ENCODE data around the gene ASAH2.
"Not testable (repeated sequence)": the region's sequence is repeated elsewhere in the genome, so short reads cannot be mapped to it uniquely, and the experiment has no call there.

The ASAH2 gene

DNA sequence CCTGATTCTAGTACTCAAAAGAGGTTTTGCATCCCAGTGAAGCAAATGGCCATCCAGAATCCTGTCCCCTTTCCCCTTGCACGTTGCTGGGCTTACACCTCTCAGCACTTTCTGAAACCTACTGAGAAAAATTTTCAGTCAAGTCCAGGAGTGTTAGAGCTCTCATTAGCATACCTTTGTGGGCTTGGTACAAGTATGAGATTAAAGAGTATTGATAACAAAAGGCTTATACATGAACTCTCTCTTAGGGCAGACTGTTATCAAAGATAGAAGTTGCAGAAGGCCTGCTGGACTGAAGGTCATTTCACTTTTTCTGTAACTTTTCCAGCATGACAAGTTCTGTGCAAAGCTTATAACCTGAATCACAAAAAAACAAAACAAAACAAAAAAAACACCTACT, at the start of gene ASAH2:
TSS of gene ASAH2 (minus strand) at position 123 of the 400 bp plus-strand sequence. CDS start 2,906 bp downstream, outside the sequence.
- H3K4me3 ChIP-seq (ENCODE audit: low read depth, low read length): no peak within 1 kb of the TSS

DNA sequence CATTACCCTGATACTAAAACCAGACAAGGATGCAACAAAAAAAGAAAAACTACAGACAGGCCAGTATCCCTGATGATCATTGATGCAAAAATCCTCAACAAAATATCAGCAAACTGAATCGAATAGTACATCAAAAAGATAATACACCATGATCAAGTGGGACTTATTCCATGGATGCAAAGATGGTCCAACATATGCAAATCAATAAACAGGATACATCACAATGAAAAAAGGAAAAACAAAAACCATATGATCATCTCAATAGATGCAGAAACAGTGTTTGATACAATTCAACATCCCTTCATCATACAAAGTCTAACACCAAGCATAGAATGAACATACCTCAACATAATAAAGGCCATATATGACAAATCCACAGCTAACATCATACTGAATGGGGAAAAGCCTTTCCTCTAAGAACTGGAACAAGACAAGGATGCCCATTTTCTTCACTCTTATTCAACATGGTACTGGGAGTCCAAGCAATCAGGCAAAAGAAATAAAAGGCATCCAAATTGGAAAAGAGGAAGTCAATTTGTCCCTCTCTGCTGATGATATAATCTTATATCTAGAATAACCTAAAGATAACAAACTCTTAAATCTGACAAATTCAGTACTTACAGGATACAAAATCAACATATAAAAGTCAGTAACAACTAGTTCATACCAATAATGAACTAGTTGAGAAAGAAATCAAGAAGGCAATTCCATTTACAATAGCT, 48.8 kb upstream of the ASAH2 start:
- no peak overlapping the region for H3K4me3 ChIP-seq (ENCODE audit: low read depth, low read length)

DNA sequence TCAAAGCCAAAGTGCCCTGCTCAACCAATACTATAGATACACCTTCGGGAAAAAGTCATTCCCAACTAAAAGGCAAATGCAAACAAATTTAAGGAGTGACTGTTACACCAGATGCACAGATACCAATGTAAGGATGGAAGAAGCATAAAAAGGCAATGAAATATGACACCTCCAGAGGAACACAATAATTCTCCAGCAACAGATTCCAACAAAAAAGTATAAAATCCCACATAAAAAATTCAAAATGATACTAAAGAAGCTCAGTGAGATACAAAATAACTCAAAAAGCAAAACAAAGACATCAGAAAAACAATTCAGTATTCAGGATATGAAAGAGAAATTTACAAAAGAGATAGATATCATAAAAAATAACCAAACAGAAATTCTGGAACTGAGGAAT, 44.1 kb upstream of the ASAH2 start:
- H3K4me3 ChIP-seq (ENCODE audit: low read depth, low read length): no peak overlapping the region

DNA sequence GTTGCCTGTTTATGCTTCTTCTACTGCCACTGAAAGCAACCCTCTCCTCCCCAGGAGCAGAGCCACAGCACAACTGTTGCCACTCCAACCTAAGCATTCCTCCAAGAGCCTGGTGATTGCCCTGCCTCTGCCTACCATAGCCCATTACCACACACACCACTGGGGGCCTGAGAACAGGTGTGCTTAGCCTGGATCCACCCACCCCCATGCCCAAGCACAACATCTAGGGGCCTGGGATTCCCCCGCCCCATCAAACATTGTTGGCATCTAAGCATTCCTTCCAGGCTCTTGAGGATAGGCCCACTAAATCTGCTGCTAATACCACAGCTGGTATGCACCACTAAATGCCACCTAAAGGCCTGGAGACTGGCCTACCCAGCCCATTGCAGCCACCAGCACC, 43.3 kb upstream of the ASAH2 start:
- H3K4me3 ChIP-seq (ENCODE audit: low read depth, low read length): no peak overlapping the region

DNA sequence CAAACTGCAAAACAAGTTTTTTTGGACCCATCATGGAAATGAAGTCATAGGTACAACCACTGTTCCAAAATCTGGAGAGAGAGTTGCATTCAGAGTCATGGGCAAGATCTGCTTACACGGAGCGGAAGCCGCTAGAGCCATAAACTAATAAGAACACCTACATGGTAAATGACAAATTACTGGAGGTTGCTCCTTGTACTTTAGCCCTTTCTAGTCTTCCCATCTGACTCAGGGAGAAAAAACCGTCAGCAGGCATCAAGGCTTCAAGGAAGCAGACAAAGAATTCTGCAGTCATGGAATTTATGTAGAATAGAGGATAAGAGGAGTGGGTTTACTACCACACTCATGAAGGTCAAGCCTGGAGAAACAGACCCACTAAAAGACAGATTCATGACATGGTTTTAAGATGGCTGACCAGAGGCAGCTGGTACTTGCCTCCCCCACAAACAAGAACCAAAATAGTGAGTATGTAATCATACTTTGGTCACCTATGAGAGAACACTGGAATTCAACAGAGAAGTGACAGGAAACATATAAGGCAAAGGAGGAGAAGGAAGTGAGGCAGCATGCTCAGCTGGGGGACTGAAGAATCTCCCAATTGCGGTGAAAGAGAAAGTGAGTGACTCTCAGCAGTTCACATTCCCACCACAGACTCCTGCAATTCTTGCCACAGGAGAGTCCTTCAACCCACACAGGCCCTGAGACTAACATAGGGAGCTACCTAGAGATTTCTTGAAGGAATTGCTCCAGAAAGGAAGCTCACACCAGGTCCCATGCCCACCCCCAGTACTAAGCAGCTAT, 42.4 kb upstream of the ASAH2 start:
- no peak overlapping the region for H3K4me3 ChIP-seq (ENCODE audit: low read depth, low read length)

DNA sequence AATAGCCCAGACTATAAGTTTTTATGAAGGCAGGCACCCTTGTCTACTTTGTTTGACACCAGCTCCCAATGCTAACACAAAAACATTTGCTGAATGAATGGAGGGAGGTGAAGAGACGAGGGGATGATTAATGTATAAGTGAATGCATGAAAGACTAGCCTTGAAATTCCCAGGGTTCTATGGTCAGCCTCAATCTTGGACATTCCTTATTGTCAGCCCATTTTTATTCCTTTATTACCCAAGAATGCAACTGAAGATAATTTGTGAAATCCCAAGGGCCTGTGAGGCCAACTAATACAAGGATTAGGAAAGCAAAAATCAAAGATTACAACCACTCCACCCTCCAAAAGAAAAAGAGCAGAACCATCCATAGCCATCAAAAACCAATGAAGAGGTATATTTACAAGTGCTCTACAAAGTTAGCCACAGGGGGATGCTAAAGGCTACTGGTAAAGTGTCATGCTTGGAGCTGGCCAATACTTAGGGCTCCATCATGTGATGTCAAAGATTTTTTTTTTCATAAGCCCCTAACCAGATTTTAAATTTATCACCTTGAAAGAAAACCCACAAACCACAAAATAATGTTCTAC, 40.0 kb upstream of the ASAH2 start:
- H3K4me3 ChIP-seq (ENCODE audit: low read depth, low read length): no peak overlapping the region

DNA sequence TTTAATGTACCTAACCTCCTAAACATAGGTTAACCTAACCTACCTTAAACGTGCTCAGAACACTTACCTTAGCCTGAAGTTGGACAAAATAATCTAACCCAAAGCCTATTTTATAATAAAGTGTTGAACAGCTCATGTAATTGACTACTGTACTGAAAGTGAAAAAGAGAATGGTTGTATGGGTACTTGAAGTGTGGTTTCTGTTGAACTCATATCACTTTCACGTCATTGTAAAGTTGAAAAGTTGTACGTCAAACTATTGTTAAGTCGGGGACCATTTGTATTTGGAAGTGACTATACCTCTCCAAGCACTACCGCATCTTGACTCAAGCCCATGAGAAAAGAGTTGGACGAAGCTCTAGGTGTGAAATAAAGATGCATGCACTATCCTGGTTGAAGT, 37.9 kb upstream of the ASAH2 start:
- no peak overlapping the region for H3K4me3 ChIP-seq (ENCODE audit: low read depth, low read length)

DNA sequence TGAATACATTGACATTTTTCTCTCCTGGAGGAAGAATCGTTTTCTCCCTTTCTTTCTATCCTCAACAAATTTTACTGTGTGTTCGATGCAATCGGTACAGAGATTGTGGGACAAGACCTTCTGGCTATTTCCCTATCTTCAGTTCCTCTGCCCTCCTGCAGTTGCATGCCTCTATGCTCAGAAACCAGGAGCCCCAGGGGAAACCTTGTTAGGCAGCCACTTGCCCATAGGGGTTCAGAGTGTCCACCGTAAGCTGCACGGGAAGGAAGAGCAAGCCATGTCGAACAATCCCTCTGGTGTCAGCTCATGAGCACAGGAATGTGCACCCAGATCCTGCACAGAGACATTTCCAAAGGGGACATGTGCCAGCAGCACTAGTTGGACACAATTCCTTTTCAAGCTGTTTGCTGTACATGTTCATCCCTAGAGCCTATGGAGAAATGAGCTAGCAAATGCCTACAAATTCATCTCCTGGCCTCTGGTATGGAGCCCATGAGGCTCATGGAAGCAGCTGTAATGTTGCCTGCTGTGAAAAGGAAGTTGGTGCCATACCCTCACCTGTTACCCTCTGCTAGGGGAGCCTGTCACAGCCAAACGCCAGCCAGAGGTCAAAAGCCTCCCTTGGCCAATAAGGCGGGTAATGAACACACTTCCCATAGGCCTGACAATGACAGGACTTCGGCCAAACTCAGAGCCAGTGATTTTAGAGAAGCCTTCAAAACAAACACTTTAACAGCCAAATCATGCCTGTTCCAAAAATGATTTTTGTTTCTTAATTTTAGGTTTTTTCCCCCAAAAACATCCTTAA, 35.9 kb upstream of the ASAH2 start:
- no peak overlapping the region for H3K4me3 ChIP-seq (ENCODE audit: low read depth, low read length)

DNA sequence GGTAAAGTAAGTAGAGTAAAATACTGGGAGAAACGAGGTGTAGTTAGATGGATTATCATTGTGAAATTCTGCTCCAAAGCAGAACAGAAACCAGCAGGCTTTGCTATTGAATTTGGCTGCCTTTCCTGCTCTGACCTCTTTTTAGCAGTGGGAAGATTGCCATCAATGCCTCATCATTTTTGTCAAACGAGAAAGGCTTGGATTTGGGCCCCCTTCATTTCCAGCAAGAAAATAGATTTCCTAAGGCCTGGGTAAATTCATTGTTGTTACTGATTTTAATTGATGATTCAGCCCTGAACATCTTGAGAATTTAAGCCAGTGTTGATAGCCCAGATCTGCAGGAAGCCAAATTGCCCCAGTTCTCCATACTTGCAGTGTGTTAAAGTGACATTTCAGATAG, 35.2 kb upstream of the ASAH2 start:
- no peak overlapping the region for H3K4me3 ChIP-seq (ENCODE audit: low read depth, low read length)

DNA sequence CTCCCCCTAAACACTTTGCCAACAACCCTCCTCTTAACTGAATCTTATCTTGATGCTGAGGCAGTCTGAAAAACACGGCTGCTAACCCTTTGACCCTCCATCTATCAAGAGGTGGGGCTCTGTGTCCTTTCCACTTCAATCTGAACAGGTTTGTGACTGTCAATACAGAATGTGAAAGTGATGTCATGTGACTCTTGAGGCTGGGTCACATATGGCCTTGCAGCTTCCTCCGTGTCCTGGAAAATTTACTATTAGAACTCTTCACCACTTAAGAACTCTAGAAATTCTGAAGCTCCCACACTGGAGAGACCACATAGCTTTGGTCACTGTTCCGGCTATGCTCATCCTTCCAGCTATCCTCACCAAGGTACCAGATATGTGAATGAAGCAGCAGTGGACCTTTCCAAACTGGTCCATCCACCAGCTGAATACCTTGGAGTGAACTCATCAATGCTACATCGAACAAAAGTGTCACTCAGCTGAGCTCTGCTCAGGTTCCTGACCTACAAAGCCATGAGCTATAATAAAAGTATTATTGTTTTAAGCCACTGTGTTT, 30.7 kb upstream of the ASAH2 start:
- no peak overlapping the region for H3K4me3 ChIP-seq (ENCODE audit: low read depth, low read length)

DNA sequence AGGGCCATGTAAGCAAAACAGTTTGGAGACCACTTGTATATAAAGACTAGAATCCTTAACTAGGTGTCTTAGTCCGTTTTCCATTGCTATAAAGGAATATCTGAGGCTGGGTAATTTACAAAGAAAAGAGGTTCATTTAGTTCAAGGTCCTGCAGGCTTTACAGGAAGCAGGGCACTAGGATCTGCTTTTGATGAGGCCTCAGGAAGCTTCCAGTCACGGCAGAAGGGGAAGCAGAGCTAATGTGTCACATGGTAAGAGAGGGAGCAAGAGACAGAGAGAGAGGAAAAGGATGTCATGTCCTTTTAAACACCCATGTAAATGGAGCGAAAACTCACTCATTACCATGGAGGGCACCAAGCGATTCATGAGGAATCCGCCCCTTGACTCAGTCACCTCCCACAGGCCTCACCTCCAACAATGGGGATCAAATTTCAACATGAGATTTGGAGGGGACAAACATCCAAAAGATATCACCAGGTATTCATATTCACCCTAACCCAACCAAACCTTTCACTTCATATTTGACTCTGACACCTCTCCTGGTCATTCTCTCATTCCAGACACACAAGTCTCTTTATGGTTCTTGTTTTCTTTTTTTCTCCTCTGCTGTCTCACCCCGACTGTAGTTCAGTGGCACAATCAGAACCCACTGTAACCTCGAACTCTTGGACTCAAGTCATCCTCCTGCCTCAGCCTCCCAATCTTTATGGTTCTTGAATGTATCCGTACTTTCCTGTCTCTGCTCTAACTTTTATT, 30.1 kb upstream of the ASAH2 start:
- H3K4me3 ChIP-seq (ENCODE audit: low read depth, low read length): no peak overlapping the region

DNA sequence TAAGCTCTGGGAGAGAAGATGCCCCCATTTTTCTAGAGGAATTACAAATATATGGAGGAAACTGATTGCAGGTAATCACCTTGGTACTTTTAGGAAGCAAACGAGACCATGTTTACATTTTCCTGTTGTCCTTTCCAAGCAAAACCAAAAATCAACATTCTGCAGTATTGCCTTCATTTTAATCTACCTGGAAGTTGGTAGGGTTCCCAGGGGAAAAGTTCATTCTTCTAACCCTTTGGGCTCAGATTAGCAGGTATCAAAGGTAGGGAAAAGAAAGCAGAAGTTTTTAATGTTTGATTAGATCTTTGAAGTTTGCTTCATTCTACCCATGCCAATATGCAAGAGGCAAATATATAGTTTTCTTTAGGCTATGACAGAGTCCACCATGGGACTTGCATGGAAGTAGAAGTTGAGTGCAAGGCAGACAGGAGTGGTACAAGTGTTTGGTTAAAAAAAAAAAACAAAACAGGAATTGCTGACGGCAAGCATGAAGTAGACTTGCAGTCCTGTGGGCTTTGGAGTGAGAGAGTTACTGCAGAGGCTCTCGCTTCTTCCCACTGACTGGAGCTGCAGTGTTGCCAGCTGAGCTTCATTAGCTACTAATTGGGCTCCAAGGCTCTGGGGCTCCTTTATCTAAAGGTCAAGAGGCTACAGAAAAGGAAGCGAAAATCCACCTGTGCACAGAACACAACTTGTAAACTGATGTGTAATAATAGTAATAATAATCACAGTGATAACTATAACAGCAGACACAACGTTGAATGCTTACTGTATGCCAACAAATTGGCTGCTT, 28.9 kb upstream of the ASAH2 start:
- no peak overlapping the region for H3K4me3 ChIP-seq (ENCODE audit: low read depth, low read length)

DNA sequence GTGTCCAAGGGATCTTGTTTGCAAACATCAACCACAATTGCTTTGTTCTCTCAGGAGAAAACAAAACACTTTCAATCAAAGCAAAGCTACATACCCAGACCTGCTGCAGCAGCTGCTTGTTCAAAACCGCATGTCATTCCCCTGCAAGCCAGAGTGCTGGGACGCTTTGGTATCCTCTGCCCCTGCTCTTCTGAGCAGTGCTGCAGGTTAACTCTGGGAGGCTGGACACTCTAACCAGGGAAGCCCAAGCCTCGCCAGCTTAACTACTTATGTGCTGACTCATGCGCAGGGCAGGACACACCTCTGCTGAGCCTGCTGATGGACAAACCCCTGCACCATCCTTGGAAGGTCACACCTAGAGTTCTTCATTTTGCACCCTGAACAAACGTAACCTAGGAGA, 28.2 kb upstream of the ASAH2 start:
- no peak overlapping the region for H3K4me3 ChIP-seq (ENCODE audit: low read depth, low read length)

DNA sequence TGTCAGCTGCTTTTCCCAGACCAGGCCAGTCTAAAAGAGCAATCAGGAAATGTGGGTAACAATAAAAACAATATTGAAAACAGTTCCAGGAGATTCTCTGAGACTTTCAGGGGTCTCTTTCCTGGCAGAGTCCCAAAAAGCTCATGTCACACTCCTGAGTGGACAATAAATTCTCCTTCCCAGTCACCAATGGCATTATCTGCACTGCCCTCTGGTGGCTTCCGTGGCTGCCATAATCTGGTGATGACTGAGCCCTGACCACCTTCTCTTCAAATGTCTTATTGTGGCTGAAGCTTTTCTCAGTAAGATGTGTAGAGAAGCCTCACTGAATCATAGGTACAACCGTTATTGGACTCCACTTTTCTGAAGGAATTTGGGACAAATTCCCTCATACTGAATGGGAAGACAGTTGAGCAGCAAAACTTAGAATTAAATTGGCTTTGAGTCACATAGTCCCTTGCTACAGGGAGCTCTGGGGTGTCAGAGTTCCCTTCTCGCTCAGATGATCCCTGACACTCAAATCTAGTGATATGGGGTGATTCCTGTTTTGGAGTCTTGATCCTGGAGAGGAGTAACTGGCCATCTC, 24.4 kb upstream of the ASAH2 start:
- H3K4me3 ChIP-seq (ENCODE audit: low read depth, low read length): no peak overlapping the region

DNA sequence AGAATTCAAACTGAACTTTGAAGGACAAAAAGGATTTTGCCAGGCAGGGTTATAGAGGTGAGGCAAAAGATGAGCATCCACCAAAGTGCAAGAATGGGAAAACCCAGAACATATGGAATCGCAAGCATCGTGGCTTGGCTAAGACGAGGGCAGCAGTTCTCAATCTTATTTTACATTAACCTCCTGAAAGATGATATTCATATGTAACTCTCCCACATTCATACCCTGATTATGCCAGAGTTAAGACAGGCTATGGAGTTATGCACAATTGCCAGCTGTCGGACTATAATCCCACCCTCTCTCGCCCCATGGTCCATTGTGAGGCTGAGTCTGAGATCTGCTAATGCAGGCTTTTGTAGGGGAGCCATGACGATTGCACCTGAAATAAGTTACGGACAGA, 21.2 kb upstream of the ASAH2 start:
- H3K4me3 ChIP-seq (ENCODE audit: low read depth, low read length): no peak overlapping the region

DNA sequence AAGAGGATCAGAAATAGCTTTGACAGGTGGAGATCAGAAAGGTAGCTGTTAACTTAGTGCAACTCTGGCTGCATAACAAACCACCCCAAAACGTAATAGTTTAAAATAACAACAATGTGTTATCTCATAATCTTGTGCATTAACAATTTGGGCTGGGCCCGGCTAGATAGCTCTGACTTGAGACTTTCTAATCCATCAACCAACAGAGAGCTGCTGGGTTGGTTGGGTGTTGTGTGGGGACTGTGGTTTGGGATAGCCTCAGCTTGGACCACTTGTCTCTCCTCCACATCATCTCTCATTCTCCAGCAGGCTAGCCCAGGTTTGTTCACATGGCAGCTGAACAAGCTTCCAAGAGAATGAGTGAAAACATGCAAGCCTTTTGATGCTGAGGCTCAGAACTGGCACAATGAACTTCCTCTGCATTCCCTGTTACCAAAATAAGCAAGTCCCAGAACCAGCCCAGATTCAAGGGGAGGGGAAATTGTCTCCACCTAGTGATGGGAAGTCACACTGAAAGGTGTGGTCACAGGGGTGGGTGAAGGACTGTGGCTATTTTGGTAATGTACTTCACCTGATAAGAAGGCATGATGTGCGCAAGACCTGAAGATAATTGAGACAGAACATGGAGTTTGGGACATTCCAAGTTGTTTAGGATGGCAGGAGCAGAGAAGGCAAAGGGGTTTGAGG, 20.4 kb upstream of the ASAH2 start:
- no peak overlapping the region for H3K4me3 ChIP-seq (ENCODE audit: low read depth, low read length)

DNA sequence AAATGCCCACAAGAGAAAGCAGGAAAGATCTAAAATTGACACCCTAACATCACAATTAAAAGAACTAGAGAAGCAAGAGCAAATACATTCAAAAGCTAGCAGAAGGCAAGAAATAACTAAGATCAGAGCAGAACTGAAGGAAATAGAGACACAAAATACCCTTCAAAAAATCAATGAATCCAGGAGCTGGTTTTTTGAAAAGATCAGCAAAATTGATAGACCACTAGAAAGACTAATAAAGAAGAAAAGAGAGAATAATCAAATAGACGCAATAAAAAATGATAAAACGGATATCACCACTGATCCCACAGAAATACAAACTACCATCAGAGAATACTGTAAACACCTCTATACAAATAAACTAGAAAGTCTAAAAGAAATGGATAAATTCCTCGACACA, 16.6 kb upstream of the ASAH2 start:
- not testable (repeated sequence) for H3K4me3 ChIP-seq (ENCODE audit: low read depth, low read length)

DNA sequence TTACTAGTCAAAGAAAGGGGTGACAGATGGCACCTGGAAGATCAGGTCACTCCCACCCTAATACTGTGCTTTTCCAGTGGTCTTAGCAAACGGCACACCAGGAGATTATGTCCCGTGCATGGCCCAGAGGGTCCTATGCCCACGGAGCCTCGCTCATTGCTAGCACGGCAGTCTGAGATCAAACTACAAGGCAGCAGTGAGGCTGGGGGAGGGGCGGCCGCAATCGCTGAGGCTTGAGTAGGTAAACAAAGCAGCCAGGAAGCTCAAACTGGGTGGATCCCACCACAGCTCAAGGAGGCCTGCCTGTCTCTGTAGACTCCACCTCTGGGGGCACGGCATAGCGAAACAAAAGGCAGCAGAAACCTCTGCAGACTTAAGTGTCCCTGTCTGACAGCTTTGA, 11.3 kb upstream of the ASAH2 start:
- H3K4me3 ChIP-seq (ENCODE audit: low read depth, low read length): not testable (repeated sequence)

All from iPS-11a (cell line).